ENCODE results near the gene ZNF280D. TPM values are rescaled to one million over a fixed set of nuclear protein-coding genes. Genes with fewer than 3 reads are reported as not detected.

Gene ZNF280D
- total RNA-seq, 2 experiments from 2014 or later: 18.9 to 19.7 TPM

GRCh38 chr15:56741541-56741940 is 8.2 kb upstream of the ZNF280D start:
- Mint-ChIP-seq H3K27ac (no peak overlapping the region), H3K27me3 (peaks cover 7% of the 10 kb centered on the region), H3K9me3 (ENCODE audit: low read depth) (no peaks in the 10 kb centered on the region), H3K36me3 (ENCODE audit: low read depth) (no peaks in the 10 kb centered on the region), H3K4me3 (no peak overlapping the region), H3K4me1 (no peaks in the 10 kb centered on the region)
- intact Hi-C loops (cut with DNase I, micrococcal nuclease): no loop called here
- no peak for ATAC-seq
- DNase-seq: no peak
- POLR2A ChIA-PET: no interaction called here
- CTCF ChIA-PET: interaction anchor here (0.6 to 1.1 kb wide), 3 partner anchors 39 to 491 kb away, joined by 3 to 4 read pairs (median 4); no protein-coding TSS in a partner anchor

- ATAC-seq (no peak), DNase-seq (no peak)
- ChIA-PET CTCF (interaction anchor here (1.0 kb wide), 1 partner anchor 48 kb away, joined by 4 read pairs; no protein-coding TSS in a partner anchor), POLR2A (no interaction called here)
- Mint-ChIP-seq H3K27me3 (peaks cover 7% of the 10 kb centered on the region), H3K27ac (no peak overlapping the region), H3K9me3 (ENCODE audit: low read depth) (no peaks in the 10 kb centered on the region), H3K4me3 (no peak overlapping the region), H3K4me1 (no peaks in the 10 kb centered on the region), H3K36me3 (ENCODE audit: low read depth) (no peaks in the 10 kb centered on the region)
- intact Hi-C loops (cut with DNase I, micrococcal nuclease): loop anchor here in 1 of 2 experiments (10.0 kb wide), 3 partner anchors 245 to 745 kb away; partner anchors contain the start of genes NEDD4 and TEX9
Measured at GRCh38 chr15:56739964-56740640, 6.8 kb upstream of the ZNF280D start.

- H3K27ac Mint-ChIP-seq: no peak overlapping the region
- ChIA-PET POLR2A (no interaction called here), CTCF (interaction anchor here (1.0 kb wide), 1 partner anchor 48 kb away, joined by 4 read pairs; no protein-coding TSS in a partner anchor)
- H3K27me3 Mint-ChIP-seq: peaks cover 9% of the 10 kb centered on the region
- no peaks in the 10 kb centered on the region for H3K4me1 Mint-ChIP-seq
- DNase-seq: no peak
- peaks cover 3% of the 10 kb centered on the region for H3K9me3 Mint-ChIP-seq (ENCODE audit: low read depth)
- no peak for ATAC-seq
- no peak overlapping the region for H3K4me3 Mint-ChIP-seq
- no peaks in the 10 kb centered on the region for H3K36me3 Mint-ChIP-seq (ENCODE audit: low read depth)
- intact Hi-C loops (cut with DNase I, micrococcal nuclease): loop anchor here in 1 of 2 experiments (10.0 kb wide), 3 partner anchors 245 to 745 kb away; partner anchors contain the start of genes NEDD4 and TEX9
Measured at GRCh38 chr15:56739474-56739873, 6.2 kb upstream of the ZNF280D start.

DNA sequence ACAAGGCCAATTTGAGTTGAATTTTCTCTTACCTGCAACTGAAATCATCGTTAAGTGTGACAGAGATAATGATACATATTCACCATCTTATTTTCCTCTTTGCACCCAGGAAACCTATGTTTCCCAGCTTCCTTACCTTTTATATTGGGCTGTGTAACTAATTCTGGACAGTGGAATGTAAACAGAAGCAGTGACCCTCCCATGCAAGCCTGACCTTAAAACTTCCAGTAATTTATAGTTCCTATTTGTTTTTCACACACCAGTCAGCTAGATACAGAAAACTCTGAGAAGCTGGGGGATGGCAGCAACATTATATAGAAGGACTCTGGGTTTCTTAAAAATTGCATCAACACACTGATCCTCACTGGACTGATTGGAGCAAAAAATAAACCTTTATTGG is 4.5 kb upstream of the ZNF280D start:
- Mint-ChIP-seq H3K4me3 (no peak overlapping the region), H3K9me3 (ENCODE audit: low read depth) (peaks cover 3% of the 10 kb centered on the region), H3K27ac (no peak overlapping the region), H3K36me3 (ENCODE audit: low read depth) (peaks cover 2% of the 10 kb centered on the region), H3K4me1 (no peaks in the 10 kb centered on the region), H3K27me3 (peaks cover 5% of the 10 kb centered on the region)
- POLR2A ChIA-PET: no interaction called here
- no peak for DNase-seq
- ATAC-seq: no peak
- intact Hi-C loops (cut with DNase I, micrococcal nuclease): loop anchor here in 1 of 2 experiments (10.0 kb wide), 3 partner anchors 247 to 743 kb away; partner anchors contain the start of genes NEDD4 and TEX9
- CTCF ChIA-PET: interaction anchor here (1.7 kb wide), 1 partner anchor 16 kb away, joined by 4 read pairs; no protein-coding TSS in a partner anchor

DNA sequence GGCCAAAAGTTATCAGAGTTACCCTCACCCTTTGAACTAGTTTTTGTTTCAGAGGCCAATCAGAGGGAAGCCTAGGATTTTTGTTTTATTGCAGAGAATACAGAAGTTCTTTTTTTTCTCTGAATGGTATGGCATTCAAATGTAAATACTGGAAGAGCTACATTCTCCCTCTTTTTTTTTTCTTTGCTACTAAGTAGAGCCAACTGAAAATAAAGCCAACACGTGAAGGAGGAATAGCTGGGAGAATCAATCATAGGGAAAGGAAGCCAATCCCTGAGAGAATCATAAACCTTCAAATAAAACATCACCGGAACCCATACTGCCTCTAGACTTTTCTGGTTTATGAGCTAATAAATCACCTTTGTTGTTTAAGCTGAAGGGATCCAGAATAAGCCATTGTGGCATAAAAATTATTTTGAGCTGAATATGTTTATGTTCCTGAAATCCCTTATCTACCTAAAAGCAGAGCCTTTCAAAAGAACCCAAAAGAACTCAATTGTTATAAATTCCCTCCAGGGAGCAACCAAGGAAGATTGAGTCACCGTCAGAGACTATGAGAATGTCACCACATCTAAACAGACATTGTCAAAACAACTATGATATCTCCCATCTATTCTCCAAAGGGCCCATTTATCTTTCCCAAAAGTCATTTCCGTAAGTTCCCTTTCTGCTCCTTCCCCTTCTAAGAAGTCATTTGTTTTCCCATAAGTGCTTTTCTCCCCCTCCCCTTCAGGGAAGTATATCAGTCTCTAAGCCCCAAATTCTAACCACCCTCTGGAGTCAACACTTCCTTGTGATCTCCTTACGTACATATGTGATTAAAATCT is 3.8 kb upstream of the ZNF280D start:
- no peak overlapping the region for H3K27ac Mint-ChIP-seq
- ChIA-PET CTCF (interaction anchor here (0.6 to 1.7 kb wide), 3 partner anchors 17 to 96 kb away, joined by 3 to 4 read pairs (median 3); no protein-coding TSS in a partner anchor), POLR2A (no interaction called here)
- intact Hi-C loops (cut with DNase I, micrococcal nuclease): loop anchor here in 1 of 2 experiments (10.0 kb wide), 3 partner anchors 248 to 742 kb away; partner anchors contain the start of genes NEDD4 and TEX9
- H3K27me3 Mint-ChIP-seq: peaks cover 4% of the 10 kb centered on the region
- H3K4me3 Mint-ChIP-seq: no peak overlapping the region
- peaks cover 3% of the 10 kb centered on the region for H3K9me3 Mint-ChIP-seq (ENCODE audit: low read depth)
- no peak for DNase-seq
- ATAC-seq: no peak
- peaks cover 4% of the 10 kb centered on the region for H3K36me3 Mint-ChIP-seq (ENCODE audit: low read depth)
- H3K4me1 Mint-ChIP-seq: peaks cover 2% of the 10 kb centered on the region

DNA sequence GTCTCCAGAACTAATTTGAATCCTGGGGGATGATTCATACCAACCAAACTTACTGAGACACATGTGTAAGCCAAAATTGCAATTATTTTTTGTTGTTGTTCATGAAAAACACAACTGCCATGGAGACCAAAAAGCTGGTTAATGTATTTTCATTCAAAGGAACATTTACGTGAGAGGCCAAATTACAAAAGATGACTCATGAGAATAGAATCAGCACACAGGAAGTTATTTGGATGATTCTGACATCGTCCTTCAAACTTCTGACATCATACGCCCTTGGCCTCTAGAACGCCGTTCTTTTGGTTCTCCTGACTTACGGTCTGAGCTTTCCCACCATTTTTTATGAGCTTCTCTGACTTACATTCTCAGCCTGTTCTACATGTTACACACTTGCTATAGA is 3.0 kb upstream of the ZNF280D start:
- no peak for DNase-seq
- no peak overlapping the region for H3K4me3 Mint-ChIP-seq
- ChIA-PET CTCF (interaction anchor here (0.7 to 1.0 kb wide), 2 partner anchors 30 to 41 kb away, joined by 3 read pairs; no protein-coding TSS in a partner anchor), POLR2A (no interaction called here)
- peaks cover 10% of the 10 kb centered on the region for H3K4me1 Mint-ChIP-seq
- H3K27me3 Mint-ChIP-seq: peaks cover 3% of the 10 kb centered on the region
- ATAC-seq: no peak
- H3K9me3 Mint-ChIP-seq (ENCODE audit: low read depth): peaks cover 3% of the 10 kb centered on the region
- peaks cover 4% of the 10 kb centered on the region for H3K36me3 Mint-ChIP-seq (ENCODE audit: low read depth)
- intact Hi-C loops (cut with DNase I, micrococcal nuclease): loop anchor here in 1 of 2 experiments (10.0 kb wide), 3 partner anchors 248 to 742 kb away; partner anchors contain the start of genes NEDD4 and TEX9
- H3K27ac Mint-ChIP-seq: no peak overlapping the region

- H3K4me1 Mint-ChIP-seq: peaks cover 17% of the 10 kb centered on the region
- no peak overlapping the region for H3K4me3 Mint-ChIP-seq
- intact Hi-C loops (cut with DNase I, micrococcal nuclease): loop anchor here in 1 of 2 experiments (10.0 kb wide), 3 partner anchors 249 to 741 kb away; partner anchors contain the start of genes NEDD4 and TEX9
- CTCF ChIA-PET: interaction anchor here (0.7 to 1.1 kb wide), 2 partner anchors 28 to 41 kb away, joined by 3 read pairs; no protein-coding TSS in a partner anchor
- ATAC-seq (no peak), DNase-seq (no peak)
- H3K27me3 Mint-ChIP-seq: peaks cover 2% of the 10 kb centered on the region
- H3K9me3 Mint-ChIP-seq (ENCODE audit: low read depth): peaks cover 3% of the 10 kb centered on the region
- H3K36me3 Mint-ChIP-seq (ENCODE audit: low read depth): peaks cover 9% of the 10 kb centered on the region
- POLR2A ChIA-PET: no interaction called here
- no peak overlapping the region for H3K27ac Mint-ChIP-seq
Measured at GRCh38 chr15:56735589-56735988, 2.3 kb upstream of the ZNF280D start.

- H3K27ac Mint-ChIP-seq: no peak overlapping the region
- peaks cover 3% of the 10 kb centered on the region for H3K9me3 Mint-ChIP-seq (ENCODE audit: low read depth)
- peak overlapping the region; percentile 49 for H3K4me3 Mint-ChIP-seq
Measured at GRCh38 chr15:56734013-56734635, 815 bp upstream of the ZNF280D start.

GRCh38 chr15:56732886-56733135 is 498 bp downstream of the ZNF280D start:
- Mint-ChIP-seq H3K9me3 (ENCODE audit: low read depth) (peaks cover 3% of the 10 kb centered on the region), H3K27me3 (peaks cover 2% of the 10 kb centered on the region), H3K4me1 (peaks cover 33% of the 10 kb centered on the region), H3K36me3 (ENCODE audit: low read depth) (peaks cover 21% of the 10 kb centered on the region), H3K4me3 (peak overlapping the region; percentile 91), H3K27ac (peak overlapping the region; percentile 98)
- CTCF ChIA-PET: interaction anchor here (0.9 kb wide), 1 partner anchor 264 kb away, joined by 4 read pairs; no protein-coding TSS in a partner anchor
- no peak for ATAC-seq
- no peak for DNase-seq
- intact Hi-C loops (cut with DNase I, micrococcal nuclease): loop anchor here (1.0 to 10.0 kb wide), 10 partner anchors 34 to 974 kb away; partner anchors contain the start of genes MNS1 (in 1 of the 2), NEDD4 (in 1 of the 2), POLR2M (in 1 of the 2) and TCF12 (in 1 of the 2)
- POLR2A ChIA-PET: interaction anchor here (1.0 kb wide), 1 partner anchor 9 kb away, joined by 4 read pairs; no protein-coding TSS in a partner anchor

More at GRCh38 chr15:56734013-56734635, 815 bp upstream of the ZNF280D start:
- Mint-ChIP-seq H3K36me3 (ENCODE audit: low read depth) (peaks cover 14% of the 10 kb centered on the region), H3K27me3 (peaks cover 2% of the 10 kb centered on the region), H3K4me1 (peaks cover 23% of the 10 kb centered on the region)
- ChIA-PET CTCF (interaction anchor here (0.9 to 1.1 kb wide), 2 partner anchors 12 to 26 kb away, joined by 3 read pairs; no protein-coding TSS in a partner anchor), POLR2A (interaction anchor here (0.6 kb wide), 1 partner anchor 20 kb away, joined by 3 read pairs; no protein-coding TSS in a partner anchor)
- DNase-seq (peak; percentile 7), ATAC-seq (no peak)
- intact Hi-C loops (cut with DNase I, micrococcal nuclease): loop anchor here (5.0 to 10.0 kb wide), 5 partner anchors 53 to 973 kb away; partner anchors contain the start of genes NEDD4 (in 1 of the 2), POLR2M (in 1 of the 2) and TEX9 (in 1 of the 2)

GRCh38 chr15:56732135-56732885 is 999 bp downstream of the ZNF280D start:
- POLR2A ChIA-PET: interaction anchor here (1.0 kb wide), 1 partner anchor 9 kb away, joined by 4 read pairs; no protein-coding TSS in a partner anchor
- Mint-ChIP-seq H3K36me3 (ENCODE audit: low read depth) (peaks cover 23% of the 10 kb centered on the region), H3K27me3 (peaks cover 2% of the 10 kb centered on the region), H3K9me3 (ENCODE audit: low read depth) (peaks cover 3% of the 10 kb centered on the region), H3K27ac (peak overlapping the region; percentile 98), H3K4me1 (peaks cover 37% of the 10 kb centered on the region), H3K4me3 (peak overlapping the region; percentile 91)
- ATAC-seq (no peak), DNase-seq (peak; percentile 15)
- intact Hi-C loops (cut with DNase I, micrococcal nuclease): loop anchor here (2.0 to 10.0 kb wide), 6 partner anchors 55 to 975 kb away; partner anchors contain the start of genes NEDD4 (in 1 of the 2), POLR2M (in 1 of the 2) and TEX9 (in 1 of the 2)
- CTCF ChIA-PET: interaction anchor here (0.6 to 0.9 kb wide), 2 partner anchors 264 to 1339 kb away, joined by 4 to 6 read pairs; no protein-coding TSS in a partner anchor

Measured in activated CD4-positive, alpha-beta T cell treated with anti-CD3 and anti-CD28 coated beads for 36 hours (primary cell).